ENCODE measurements around the gene PPARA. TPM values are rescaled to one million over a fixed set of nuclear protein-coding genes. Genes with fewer than 3 reads are reported as not detected.

The PPARA gene
- 1 to 10 TPM; 5.6 to 7.0 (median 5.9) TPM for total RNA-seq

GRCh38 chr22:46150034-46150654 lies at the start of gene PPARA:
Gene PPARA (plus strand): TSS chr22:46150526. CDS start chr22:46198384, 47,858 bp downstream.
- DNase-seq, result peak; percentile 81
- Mint-ChIP-seq H3K36me3 (ENCODE audit: insufficient read depth) (peaks cover 2% of the 10 kb centered on the region), H3K9me3 (no peaks in the 10 kb centered on the region), H3K27me3 (ENCODE audit: low read depth) (no peaks in the 10 kb centered on the region), H3K4me3 (peak within 1 kb of the TSS; percentile 83), H3K4me1 (ENCODE audit: low read depth) (peaks cover 16% of the 10 kb centered on the region)
- peak; percentile 87 to 88 for ATAC-seq

- H3K27me3 Mint-ChIP-seq (ENCODE audit: low read depth), result no peaks in the 10 kb centered on the region
- ATAC-seq (no peak), DNase-seq (no peak)
- H3K9me3 Mint-ChIP-seq, result no peaks in the 10 kb centered on the region
- H3K4me1 Mint-ChIP-seq (ENCODE audit: low read depth), result no peaks in the 10 kb centered on the region
- H3K36me3 Mint-ChIP-seq (ENCODE audit: insufficient read depth), result no peaks in the 10 kb centered on the region
- H3K4me3 Mint-ChIP-seq, result no peak overlapping the region
These were observed 48.2 kb upstream of the PPARA start for GRCh38 chr22:46102159-46102558.

GRCh38 chr22:46102752-46103151 lies 47.6 kb upstream of the PPARA start:
- ATAC-seq (no peak), DNase-seq (no peak)
- Mint-ChIP-seq H3K9me3 (no peaks in the 10 kb centered on the region), H3K27me3 (ENCODE audit: low read depth) (no peaks in the 10 kb centered on the region), H3K4me3 (no peak overlapping the region), H3K4me1 (ENCODE audit: low read depth) (no peaks in the 10 kb centered on the region), H3K36me3 (ENCODE audit: insufficient read depth) (no peaks in the 10 kb centered on the region)

DNA sequence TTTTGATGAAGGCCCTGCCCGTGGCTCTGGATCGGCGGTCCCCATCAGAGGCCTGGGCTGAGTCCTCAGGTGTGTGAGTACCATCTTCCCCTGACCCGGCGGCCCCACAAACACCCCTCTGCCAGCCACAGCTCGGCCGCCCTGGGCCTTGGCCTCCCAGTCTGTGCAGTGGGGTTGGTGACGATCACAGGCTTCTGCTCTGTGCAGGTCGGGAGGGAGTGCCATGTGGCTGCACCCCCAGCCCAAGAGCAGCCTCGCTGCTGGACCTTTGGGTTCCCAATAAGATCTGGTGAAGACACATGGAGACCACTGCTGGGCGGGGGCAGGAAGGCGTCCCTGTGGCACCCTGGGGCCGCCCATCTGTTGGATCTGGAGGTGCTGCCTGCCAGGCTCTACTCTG lies 47.1 kb upstream of the PPARA start:
- ATAC-seq (no peak), DNase-seq (no peak)
- H3K4me1 Mint-ChIP-seq (ENCODE audit: low read depth), result no peaks in the 10 kb centered on the region
- H3K9me3 Mint-ChIP-seq, result no peaks in the 10 kb centered on the region
- H3K27me3 Mint-ChIP-seq (ENCODE audit: low read depth), result no peaks in the 10 kb centered on the region
- no peaks in the 10 kb centered on the region for H3K36me3 Mint-ChIP-seq (ENCODE audit: insufficient read depth)
- H3K4me3 Mint-ChIP-seq, result no peak overlapping the region

GRCh38 chr22:46103664-46104063 lies 46.7 kb upstream of the PPARA start:
- DNase-seq (no peak), ATAC-seq (no peak)
- Mint-ChIP-seq H3K4me1 (ENCODE audit: low read depth) (no peaks in the 10 kb centered on the region), H3K9me3 (no peaks in the 10 kb centered on the region), H3K27me3 (ENCODE audit: low read depth) (no peaks in the 10 kb centered on the region), H3K4me3 (no peak overlapping the region), H3K36me3 (ENCODE audit: insufficient read depth) (no peaks in the 10 kb centered on the region)

GRCh38 chr22:46104170-46104880 lies 46.0 kb upstream of the PPARA start:
- H3K4me3 Mint-ChIP-seq, result no peak overlapping the region
- no peaks in the 10 kb centered on the region for H3K27me3 Mint-ChIP-seq (ENCODE audit: low read depth)
- no peaks in the 10 kb centered on the region for H3K36me3 Mint-ChIP-seq (ENCODE audit: insufficient read depth)
- H3K9me3 Mint-ChIP-seq, result no peaks in the 10 kb centered on the region
- no peaks in the 10 kb centered on the region for H3K4me1 Mint-ChIP-seq (ENCODE audit: low read depth)
- ATAC-seq (no peak), DNase-seq (no peak)

DNA sequence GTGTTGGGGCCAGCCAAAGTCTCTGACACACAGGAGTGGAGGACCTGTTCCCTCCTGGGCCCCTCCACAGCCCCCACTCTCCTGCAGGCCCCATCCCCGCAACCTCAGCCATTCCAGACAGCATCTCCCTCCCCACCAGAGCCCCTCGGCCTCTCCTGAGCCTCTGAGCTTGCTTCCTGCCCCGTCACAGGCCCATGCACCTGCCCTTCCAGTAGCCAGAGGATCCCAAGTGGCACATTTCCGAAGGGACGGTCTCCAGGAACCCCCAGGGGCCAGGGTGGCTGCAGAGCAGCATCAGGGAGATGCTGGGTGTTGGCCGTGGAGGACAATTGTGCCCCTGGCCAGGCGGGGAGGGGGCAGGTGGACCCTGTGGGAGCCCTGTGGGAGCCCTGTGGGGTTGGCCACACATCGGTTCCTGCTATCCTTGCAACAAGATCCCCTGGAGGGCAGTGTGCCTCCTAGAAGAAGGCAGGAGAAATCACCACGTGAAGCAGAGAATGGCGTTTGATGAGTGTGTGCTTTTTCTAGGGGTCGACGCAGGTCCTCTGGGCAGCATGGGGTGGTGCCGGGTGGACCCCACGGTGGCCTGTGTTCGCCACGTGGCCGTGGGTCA lies 45.3 kb upstream of the PPARA start:
- Mint-ChIP-seq H3K9me3 (no peaks in the 10 kb centered on the region), H3K36me3 (ENCODE audit: insufficient read depth) (no peaks in the 10 kb centered on the region), H3K4me3 (no peak overlapping the region), H3K4me1 (ENCODE audit: low read depth) (no peaks in the 10 kb centered on the region), H3K27me3 (ENCODE audit: low read depth) (no peaks in the 10 kb centered on the region)
- DNase-seq (no peak), ATAC-seq (no peak)

GRCh38 chr22:46105494-46106278 lies 44.6 kb upstream of the PPARA start:
- no peaks in the 10 kb centered on the region for H3K9me3 Mint-ChIP-seq
- no peak for ATAC-seq
- H3K4me1 Mint-ChIP-seq (ENCODE audit: low read depth), result no peaks in the 10 kb centered on the region
- DNase-seq, result no peak
- no peaks in the 10 kb centered on the region for H3K36me3 Mint-ChIP-seq (ENCODE audit: insufficient read depth)
- H3K4me3 Mint-ChIP-seq, result no peak overlapping the region
- no peaks in the 10 kb centered on the region for H3K27me3 Mint-ChIP-seq (ENCODE audit: low read depth)

DNA sequence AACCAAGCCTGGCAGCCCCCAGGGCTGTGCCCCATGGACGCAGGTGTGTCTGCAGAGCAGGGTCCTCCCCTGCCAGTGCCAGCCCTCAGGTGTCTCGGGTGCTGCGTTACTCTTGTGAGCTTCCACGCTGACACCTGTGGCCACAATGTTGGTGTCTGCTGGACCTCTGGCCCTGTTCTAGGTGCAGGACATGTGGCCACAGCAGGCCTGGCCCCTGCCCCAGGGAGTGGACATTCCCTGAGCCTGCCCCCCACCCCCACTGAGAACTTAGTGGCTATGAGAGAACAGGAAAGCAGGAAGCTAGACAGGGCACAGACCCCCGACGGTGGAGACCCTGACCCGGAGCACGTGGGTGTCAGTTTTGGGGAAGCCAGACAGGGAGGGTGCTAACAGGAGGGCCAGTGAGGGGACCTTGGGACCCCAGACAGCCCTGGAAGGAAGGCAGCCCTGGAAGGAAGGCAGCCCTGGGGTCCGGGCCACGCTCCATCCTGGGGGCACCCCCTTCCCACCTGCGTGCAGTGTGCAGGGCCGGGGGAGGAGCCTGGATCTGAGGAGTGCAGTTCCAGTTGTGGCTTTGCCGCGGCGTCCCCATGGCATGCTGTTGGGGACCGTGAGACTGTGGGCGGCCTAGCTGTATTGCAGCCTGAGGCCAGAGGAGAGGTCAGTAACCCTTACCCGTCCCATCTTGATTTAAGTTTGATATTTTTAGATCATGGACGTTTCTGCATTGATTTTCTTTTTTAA lies 43.9 kb upstream of the PPARA start:
- H3K27me3 Mint-ChIP-seq (ENCODE audit: low read depth), result no peaks in the 10 kb centered on the region

GRCh38 chr22:46107089-46107664 lies 43.1 kb upstream of the PPARA start:
- H3K9me3 Mint-ChIP-seq, result no peaks in the 10 kb centered on the region
- no peak overlapping the region for H3K4me3 Mint-ChIP-seq
- H3K4me1 Mint-ChIP-seq (ENCODE audit: low read depth), result no peaks in the 10 kb centered on the region
- H3K36me3 Mint-ChIP-seq (ENCODE audit: insufficient read depth), result no peaks in the 10 kb centered on the region
- DNase-seq (no peak), ATAC-seq (no peak)
- no peaks in the 10 kb centered on the region for H3K27me3 Mint-ChIP-seq (ENCODE audit: low read depth)

More for the DNA sequence above, 43.9 kb upstream of the PPARA start:
- DNase-seq (no peak), ATAC-seq (no peak)
- Mint-ChIP-seq H3K9me3 (no peaks in the 10 kb centered on the region), H3K4me3 (no peak overlapping the region), H3K4me1 (ENCODE audit: low read depth) (no peaks in the 10 kb centered on the region), H3K36me3 (ENCODE audit: insufficient read depth) (no peaks in the 10 kb centered on the region)

DNA sequence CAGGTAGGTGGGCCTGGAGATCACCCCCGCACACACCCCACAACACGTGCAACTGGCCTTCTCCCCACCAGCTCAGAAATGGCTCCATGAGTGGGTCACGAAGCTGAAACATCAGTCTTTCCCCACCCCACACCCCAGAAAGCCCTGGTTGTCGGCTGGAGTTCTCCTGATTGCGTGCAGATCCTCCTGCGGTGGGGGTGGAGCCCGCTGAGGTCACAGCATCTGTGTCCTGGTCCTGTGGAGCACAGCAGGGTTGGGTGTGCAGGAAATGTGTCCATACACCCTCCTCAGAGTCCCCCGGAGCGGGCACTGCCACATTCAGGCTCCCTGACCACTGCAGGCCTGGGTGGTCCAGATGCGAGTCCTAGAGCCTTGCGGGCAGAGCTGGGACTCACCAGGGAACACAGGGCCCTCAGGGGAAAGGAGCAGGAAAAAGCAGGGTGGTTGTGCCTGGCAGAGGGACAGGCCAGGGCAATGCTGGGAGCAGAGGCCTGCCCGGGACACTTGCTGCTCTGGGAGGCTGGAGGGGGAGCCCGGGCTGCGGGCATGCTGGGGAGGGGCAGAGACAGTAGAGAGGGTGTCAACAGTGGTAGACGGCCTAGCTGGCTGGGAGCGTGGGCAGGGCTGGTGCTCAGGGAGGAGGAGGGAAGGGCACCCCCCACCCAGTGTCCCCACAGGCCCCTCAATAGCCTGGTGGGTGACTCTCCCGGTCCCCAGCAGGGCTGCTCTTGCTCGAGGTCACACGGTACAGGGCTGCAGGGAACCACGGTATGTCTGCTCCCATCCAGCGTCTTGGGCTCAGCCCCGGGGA lies 42.4 kb upstream of the PPARA start:
- DNase-seq (no peak), ATAC-seq (no peak)
- H3K9me3 Mint-ChIP-seq, result no peaks in the 10 kb centered on the region
- H3K36me3 Mint-ChIP-seq (ENCODE audit: insufficient read depth), result no peaks in the 10 kb centered on the region
- no peaks in the 10 kb centered on the region for H3K27me3 Mint-ChIP-seq (ENCODE audit: low read depth)
- H3K4me3 Mint-ChIP-seq, result no peak overlapping the region
- H3K4me1 Mint-ChIP-seq (ENCODE audit: low read depth), result no peaks in the 10 kb centered on the region

DNA sequence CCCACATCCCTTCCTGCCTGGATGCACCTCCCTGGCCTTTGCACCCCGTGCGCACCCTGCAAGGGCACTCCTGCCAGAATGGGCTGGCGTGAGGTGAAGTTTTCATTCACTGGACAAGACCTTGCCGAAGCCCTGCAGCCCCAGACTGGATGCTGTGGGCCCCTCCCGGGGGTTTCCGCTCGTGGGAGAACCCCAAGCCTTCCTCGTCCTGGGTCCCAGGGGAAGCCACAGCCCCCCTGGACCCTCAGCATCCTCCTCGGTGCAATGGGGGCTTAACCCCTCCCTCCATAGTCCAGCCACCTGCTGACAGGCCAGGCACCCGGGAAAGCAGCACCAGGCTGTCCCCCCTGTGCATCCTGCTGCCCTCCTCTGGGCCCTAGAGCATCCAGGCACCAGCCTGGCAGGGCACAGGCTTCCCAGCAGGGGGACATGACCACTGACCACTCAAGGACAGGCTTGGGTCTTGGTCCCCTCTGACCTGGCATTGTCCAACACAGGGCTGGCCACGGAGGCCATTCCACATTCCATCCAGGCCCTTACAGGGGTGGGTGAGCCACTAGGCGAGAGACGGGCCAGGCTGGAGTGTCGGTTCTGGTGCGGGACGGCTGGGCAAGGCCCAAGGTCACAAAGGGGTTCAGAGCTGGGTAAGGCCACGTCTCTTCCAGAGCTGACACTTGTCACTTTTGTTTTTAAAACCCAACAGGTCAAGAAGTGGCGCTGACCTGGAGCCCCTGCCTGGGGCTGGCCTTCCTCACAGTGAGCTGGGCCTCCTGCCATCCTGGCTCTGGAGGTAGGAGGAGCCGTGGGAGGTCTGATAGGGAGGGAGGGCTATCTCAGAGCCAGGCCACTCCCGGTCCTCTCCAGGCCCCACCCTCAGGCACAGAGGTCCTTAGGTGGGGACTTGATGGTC lies 41.5 kb upstream of the PPARA start:
- no peaks in the 10 kb centered on the region for H3K9me3 Mint-ChIP-seq
- no peak overlapping the region for H3K4me3 Mint-ChIP-seq
- no peak for ATAC-seq
- no peak for DNase-seq
- no peaks in the 10 kb centered on the region for H3K27me3 Mint-ChIP-seq (ENCODE audit: low read depth)
- H3K36me3 Mint-ChIP-seq (ENCODE audit: insufficient read depth), result no peaks in the 10 kb centered on the region
- H3K4me1 Mint-ChIP-seq (ENCODE audit: low read depth), result no peaks in the 10 kb centered on the region

Measured in activated T-cell treated with anti-CD3 and anti-CD28 coated beads, Interleukin-2, amount 50 U/mL, for 4 hours (primary cell).